ENCODE data around the gene CATSPER1.

DNA sequence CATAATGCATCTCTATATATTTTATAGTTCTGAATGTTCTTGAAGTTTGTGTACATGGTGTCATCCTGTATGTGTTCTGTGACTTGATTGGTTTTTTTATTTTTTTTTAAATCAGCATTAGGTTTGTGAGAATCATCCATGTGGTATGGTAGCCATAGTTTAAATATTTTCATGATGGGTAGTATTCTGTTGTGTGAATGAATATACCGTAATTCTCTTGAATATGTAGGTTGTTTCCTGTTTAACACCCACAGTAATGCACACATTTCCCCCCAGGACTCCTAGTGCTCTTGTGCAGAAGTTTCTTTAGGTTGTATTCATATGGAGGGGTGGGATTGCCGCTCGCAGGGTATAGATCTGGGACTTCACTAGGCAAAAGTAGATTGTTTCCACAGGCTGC is 45.8 kb upstream of the CATSPER1 start:
- TF ChIP-seq, protein P1, sequence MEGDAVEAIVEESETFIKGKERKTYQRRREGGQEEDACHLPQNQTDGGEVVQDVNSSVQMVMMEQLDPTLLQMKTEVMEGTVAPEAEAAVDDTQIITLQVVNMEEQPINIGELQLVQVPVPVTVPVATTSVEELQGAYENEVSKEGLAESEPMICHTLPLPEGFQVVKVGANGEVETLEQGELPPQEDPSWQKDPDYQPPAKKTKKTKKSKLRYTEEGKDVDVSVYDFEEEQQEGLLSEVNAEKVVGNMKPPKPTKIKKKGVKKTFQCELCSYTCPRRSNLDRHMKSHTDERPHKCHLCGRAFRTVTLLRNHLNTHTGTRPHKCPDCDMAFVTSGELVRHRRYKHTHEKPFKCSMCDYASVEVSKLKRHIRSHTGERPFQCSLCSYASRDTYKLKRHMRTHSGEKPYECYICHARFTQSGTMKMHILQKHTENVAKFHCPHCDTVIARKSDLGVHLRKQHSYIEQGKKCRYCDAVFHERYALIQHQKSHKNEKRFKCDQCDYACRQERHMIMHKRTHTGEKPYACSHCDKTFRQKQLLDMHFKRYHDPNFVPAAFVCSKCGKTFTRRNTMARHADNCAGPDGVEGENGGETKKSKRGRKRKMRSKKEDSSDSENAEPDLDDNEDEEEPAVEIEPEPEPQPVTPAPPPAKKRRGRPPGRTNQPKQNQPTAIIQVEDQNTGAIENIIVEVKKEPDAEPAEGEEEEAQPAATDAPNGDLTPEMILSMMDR (IDR thresholded peaks at IDR 0.05): no peak
- TF ChIP-seq EP300 (IDR thresholded peaks at IDR 0.05): no peak
- TF ChIP-seq POLR2A (IDR thresholded peaks at IDR 0.05): no peak
- TF ChIP-seq POLR2AphosphoS5 (IDR thresholded peaks at IDR 0.05): no peak

Data from gastroesophageal sphincter (tissue), 3 donors.